ENCODE results near the gene ITGB5.

The ITGB5 gene

DNA sequence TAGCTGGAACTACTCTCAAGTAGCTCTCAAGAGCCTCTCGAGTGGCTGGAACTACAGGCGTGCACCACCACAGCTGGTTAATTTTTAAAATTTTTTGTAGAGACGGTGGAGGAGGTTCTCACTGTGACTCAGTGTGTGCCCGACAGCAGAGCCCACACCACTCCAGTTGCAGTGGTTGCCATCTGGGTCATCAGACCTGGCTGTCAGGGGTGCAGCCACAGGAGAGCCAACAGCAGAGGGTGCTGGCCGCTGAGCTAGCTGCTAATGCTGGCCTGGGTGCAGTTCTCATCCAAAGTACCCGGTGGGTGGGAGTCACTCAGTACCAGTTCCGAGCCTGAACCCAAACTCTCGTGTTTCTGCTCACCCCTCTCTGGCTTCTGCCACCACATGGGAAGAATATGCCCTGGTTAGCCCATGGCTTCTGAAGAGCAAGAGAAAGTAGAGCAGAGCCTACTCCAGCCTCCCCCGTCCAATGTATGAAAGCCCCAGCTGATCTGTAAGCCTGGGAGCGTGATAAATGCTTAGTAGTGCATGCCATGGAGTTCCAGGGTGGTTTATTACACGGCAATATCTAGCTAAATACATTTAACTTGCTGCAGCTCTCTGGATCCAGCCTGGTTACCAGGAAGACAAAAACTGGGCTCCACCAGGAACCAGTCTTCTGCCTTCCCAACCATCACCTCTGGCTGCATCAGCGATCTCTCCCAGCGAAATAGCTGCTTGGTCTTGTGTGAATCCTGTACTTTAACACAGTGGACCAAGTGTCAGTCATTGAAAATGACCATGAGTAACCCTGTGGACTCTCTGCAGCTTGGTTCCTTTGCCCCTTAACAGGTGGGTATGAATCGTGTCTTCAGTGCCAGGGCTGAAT lies 139.8 kb downstream of the ITGB5 start:
- TF ChIP-seq, protein P1, sequence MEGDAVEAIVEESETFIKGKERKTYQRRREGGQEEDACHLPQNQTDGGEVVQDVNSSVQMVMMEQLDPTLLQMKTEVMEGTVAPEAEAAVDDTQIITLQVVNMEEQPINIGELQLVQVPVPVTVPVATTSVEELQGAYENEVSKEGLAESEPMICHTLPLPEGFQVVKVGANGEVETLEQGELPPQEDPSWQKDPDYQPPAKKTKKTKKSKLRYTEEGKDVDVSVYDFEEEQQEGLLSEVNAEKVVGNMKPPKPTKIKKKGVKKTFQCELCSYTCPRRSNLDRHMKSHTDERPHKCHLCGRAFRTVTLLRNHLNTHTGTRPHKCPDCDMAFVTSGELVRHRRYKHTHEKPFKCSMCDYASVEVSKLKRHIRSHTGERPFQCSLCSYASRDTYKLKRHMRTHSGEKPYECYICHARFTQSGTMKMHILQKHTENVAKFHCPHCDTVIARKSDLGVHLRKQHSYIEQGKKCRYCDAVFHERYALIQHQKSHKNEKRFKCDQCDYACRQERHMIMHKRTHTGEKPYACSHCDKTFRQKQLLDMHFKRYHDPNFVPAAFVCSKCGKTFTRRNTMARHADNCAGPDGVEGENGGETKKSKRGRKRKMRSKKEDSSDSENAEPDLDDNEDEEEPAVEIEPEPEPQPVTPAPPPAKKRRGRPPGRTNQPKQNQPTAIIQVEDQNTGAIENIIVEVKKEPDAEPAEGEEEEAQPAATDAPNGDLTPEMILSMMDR (IDR thresholded peaks at IDR 0.05) = no peak

DNA sequence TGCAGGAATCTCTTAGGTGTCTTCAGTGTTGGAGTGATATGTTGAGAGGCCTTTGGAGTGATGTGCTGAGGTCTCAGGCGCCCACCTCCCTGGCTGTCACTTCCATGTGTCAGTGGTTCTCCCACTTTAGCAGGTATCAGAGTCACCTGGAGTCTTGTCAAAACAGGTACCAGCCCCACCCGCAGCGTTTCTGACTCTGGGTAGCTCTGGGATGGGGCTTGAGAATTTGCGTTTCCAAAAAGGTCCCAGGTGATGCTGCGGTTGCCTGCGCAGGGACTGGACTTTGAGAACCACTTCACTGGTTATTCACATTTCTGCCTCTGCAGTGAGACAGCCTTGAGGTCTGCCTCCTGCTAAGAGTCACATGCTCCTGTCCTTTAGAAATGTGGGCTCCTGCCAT lies 141.4 kb downstream of the ITGB5 start:
- TF ChIP-seq, protein P1 (IDR thresholded peaks at IDR 0.05) = no peak

DNA sequence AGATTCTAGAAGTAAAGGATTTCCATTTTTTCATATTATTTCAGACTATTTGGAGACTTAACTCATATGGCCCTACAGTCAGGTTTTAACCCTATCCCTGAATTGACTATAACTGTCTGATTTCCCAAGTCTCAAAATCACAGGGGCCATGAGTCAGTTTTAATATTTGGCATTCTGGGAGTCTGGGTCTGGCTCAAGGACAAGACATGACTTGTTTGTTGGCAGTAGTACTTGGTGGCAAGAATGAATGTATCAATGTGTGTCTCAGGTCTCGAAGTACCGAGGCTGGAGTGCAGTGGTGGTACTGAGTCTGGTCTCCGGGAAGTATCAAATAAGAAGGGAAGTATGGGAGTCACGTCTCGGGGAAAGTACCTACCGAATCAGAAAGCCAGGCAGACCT lies 146.1 kb downstream of the ITGB5 start:
- TF ChIP-seq, protein P1 (IDR thresholded peaks at IDR 0.05) = no peak

DNA sequence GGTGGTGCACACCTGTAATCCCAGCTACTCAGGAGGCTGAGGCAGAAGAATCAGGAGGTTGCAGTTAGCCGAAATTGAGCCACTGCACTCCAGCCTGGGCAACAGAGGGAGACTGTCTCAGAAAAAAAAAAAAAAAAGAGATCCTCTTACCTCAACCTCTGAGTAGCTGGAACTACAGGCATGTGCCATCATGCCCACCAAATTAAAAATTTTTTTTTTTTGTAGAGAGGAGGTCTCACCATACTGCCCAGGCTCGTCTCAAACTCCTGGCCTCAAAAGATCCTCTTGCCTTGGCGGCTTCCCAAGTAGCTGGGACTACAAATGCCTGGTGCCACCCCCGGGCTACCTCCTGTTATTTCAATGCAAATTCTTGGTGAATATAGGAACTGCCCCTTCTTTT lies 155.4 kb downstream of the ITGB5 start:
- TF ChIP-seq, protein P1 (IDR thresholded peaks at IDR 0.05) = no peak

DNA sequence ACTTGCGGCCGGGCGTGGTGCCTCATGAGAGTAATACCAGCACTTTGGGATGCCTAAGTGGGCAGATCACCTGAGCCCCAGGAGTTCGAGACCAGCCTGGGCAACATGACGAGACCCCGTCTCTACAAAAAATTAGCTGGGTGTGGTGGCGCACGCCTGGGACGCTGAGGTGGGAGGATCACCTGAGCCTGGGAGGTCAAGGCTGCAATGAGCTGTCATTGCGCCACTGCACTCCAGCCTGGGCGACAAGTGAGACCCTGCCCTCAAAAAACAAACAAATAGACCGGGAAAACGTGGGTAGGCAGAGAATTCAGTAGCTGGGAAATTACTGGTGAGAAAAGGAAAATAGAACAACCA lies 156.2 kb downstream of the ITGB5 start:
- TF ChIP-seq, protein P1 (IDR thresholded peaks at IDR 0.05) = no peak

DNA sequence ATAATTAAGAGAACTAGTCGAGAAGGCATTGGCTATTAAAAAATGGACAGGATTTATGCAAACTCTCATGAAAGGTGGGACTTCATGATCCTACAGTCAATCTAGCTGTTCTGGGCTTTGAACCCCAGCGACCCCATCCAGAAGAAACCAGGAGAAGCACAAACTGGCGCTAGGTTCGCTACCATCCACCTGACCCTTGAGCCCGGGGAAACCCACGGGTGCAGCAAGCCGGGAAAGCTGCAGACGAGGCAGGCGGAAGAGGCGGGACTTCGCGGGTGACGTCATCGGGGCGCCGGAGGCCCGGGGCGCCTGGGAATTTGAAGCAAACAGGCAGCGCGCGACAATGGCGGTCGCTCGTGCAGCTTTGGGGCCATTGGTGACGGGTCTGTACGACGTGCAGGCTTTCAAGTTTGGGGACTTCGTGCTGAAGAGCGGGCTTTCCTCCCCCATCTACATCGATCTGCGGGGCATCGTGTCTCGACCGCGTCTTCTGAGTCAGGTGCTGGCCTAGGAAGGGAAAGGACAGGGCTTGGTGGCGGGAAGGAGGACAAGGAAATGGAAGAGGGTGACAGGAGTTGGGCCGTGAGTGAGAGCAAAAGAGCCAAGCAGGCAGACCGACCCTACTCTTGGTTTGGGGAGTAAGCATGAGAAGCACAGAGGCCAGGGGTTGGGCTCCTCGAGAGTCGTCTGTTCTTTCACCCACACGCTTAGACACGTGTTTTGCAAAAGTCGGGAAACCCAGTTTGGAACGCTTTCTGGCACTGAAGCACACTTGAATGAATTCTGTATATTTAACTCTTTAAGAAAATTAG lies 156.8 kb downstream of the ITGB5 start, which contains the start of gene UMPS:
UMPS (plus strand) TSS at position 324 of the 812 bp plus-strand sequence; CDS start at position 344, 20 bp downstream.
- TF ChIP-seq, protein P1 (IDR thresholded peaks at IDR 0.05) = no peak

DNA sequence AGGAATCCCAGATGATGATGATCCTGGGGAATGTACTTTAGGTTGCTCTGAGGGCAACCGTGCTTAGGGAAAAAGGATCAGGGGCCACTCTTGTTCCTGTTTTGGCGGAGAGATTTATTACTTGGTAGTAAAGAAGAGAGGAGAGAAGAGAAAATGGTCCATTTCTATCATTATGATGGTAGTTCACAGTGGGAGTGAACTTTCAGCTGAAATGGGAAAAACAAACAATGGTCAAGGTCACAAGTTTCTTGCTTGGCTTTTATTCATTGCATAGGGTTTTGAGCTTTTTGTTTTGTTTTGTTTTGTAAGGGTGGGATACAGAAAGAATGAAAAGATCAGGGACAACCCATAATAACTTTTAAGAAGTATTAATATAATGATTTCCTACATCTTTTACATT lies 164.6 kb downstream of the ITGB5 start:
- TF ChIP-seq, protein P1 (IDR thresholded peaks at IDR 0.05) = no peak

Data from LNCAP (cell line).